Measurements from ENCODE around the gene GSDME. TPM values are rescaled to one million over a fixed set of nuclear protein-coding genes. Genes with fewer than 3 reads are reported as not detected.
A peak's percentile ranks its signal among the peaks of the same experiment; 100 is the strongest.
"Not testable (repeated sequence)": the region's sequence is repeated elsewhere in the genome, so short reads cannot be mapped to it uniquely, and the experiment has no call there.

GSDME gene
- total RNA-seq (2014; rRNA removed; shearing (Covaris generic)), result 21.6 and 24.4 TPM in 2 replicates

DNA sequence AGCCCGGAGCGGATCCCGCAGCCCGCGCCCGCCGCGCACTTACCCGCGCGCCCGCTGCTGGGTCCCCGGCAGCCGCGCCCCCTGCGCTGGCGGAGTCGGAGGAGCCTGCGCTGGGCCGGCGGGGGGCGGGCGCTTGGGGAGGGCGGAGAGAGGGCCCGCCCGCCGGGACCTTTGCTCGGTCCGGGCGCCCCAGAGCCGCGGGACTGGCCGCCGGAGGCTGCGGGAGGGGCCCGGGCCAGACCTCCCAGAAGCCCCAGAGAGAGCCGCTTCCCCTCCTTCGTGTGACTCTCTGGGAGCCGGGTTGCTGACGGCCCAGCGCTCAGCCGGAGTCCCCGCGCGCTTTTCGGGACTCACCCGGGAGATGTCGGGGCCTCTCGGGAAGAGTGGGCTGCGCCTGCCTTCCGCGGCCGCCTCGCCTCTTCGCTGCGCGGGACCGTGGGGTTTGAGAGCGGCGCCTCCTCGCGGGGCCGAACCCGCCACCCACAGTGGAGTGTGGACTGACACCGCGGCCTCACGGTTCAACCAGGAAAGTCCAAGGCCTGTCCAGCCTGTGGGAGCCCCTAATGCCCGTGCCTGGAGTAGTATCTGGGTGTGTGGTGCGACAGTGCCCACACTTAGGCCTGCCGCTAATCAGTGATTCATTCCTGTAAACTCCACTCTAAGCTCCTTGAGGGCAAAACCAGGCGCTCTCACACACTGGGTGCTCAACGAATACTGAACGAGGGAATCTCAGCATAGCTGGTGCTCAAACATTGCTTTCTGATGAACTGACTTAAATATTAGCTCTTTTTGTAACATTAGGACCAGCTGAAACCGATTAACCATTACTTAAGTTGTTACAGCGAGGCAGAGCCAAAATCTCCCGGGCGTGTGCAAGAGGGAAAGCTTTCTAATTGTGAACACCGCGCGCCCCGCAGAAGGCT lies at the start of gene GSDME:
Gene GSDME, minus strand, starts transcription at position 112 of the 923 bp plus-strand sequence. CDS start 7,690 bp downstream, outside the sequence.
- peak; percentile 72 to 75 for DNase-seq

DNA sequence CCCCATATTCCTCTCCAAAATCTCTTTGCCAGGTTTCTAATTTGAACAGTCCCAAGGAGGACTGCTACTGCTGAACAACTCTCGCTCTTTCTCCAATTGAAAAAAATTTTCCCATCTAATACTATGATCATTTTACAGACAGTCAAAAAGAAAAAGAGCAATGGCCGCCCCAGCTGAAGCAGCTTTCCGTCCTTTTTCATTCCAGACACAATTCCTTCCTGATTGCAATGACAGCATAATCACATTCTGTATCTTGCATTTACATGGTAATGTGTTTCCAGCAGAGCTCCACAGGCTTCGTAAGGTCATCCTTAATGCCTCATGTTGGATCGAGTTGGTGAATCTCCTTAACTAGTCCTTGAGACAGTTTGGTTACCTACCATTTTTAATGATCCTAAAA lies 45.0 kb upstream of the GSDME start:
- DNase-seq, result no peak
- no peak overlapping the region for H3K4me3 ChIP-seq
- no peaks in the 10 kb centered on the region for H3K27me3 ChIP-seq
- H3K4me1 ChIP-seq, result no peaks in the 10 kb centered on the region
- no peaks in the 10 kb centered on the region for H3K9me3 ChIP-seq (replicated peaks)
- H3K27ac ChIP-seq, result no peak overlapping the region
- H3K36me3 ChIP-seq, result peaks cover 21% of the 10 kb centered on the region

More for the DNA sequence above, at the start of gene GSDME:
- no peaks in the 10 kb centered on the region for H3K36me3 ChIP-seq
- no peaks in the 10 kb centered on the region for H3K27me3 ChIP-seq
- peaks cover 17% of the 10 kb centered on the region for H3K4me1 ChIP-seq
- H3K4me3 ChIP-seq, result peak within 1 kb of the TSS; percentile 78
- peak within 1 kb of the TSS; percentile 83 for H3K27ac ChIP-seq
- no peaks in the 10 kb centered on the region for H3K9me3 ChIP-seq (replicated peaks)

DNA sequence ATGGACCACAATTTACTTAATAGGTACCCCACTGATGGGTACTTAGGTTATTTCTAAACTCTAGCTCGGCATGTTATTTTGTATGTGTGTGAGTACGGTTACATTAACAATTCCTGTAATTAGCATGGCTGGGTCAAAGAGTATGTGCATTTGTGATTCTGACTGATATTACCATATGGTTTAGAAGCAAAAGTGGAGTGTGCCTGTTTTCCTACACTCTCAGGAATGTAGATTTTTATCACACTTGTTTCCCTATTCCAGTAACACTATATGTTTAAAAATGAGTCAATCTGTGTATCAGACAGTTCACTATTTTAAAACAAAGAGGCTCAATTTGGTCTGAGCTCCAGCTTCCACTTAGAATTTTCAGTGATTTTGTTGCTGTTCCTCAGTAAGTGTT lies 44.6 kb upstream of the GSDME start:
- Histone ChIP-seq H3K36me3 (peaks cover 21% of the 10 kb centered on the region), H3K4me1 (no peaks in the 10 kb centered on the region), H3K27me3 (no peaks in the 10 kb centered on the region), H3K27ac (no peak overlapping the region), H3K9me3 (replicated peaks) (no peaks in the 10 kb centered on the region), H3K4me3 (no peak overlapping the region)
- no peak for DNase-seq

DNA sequence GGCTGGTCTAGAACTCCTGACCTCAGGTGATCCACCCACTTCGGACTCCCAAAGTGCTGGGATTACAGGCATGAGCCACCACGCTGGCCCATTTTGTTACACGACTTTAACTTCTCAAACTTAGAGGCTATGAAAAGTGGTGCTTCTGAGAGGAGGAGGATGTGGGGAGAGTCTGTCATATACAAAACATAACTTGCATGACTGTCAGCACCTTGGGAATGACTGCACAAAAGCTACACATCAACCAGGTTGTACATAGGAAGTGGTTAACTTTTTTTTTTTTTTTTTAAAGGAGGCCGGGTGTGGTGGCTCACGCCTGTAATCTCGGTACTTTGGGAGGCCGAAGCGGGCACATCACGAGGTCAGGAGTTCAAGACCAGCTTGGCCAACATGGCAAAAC lies 43.4 kb upstream of the GSDME start:
- Histone ChIP-seq H3K27me3 (no peaks in the 10 kb centered on the region), H3K36me3 (peaks cover 21% of the 10 kb centered on the region), H3K4me3 (no peak overlapping the region), H3K4me1 (no peaks in the 10 kb centered on the region), H3K27ac (no peak overlapping the region), H3K9me3 (replicated peaks) (no peaks in the 10 kb centered on the region)
- no peak for DNase-seq

DNA sequence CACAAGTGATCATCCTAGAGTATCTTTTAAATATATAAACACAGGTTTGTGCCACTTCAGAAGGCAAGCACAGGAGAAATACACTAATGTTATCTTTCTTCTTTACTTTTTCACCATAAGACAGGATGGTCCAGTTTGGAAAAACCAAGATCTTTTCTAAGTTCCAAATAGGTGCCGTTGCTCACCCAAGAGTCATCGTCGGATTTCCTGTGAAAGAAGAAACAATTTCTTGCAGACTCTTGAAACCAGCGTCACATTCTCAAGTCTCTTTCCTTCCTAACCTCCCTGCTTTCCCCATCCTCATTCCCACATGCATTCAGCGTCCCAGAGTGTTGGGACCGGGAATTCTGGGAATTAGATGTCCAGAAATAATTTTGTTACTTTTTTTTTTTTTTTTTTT lies 42.8 kb upstream of the GSDME start:
- Histone ChIP-seq H3K27me3 (no peaks in the 10 kb centered on the region), H3K4me3 (no peak overlapping the region), H3K9me3 (replicated peaks) (no peaks in the 10 kb centered on the region), H3K36me3 (peaks cover 21% of the 10 kb centered on the region), H3K4me1 (no peaks in the 10 kb centered on the region), H3K27ac (no peak overlapping the region)
- no peak for DNase-seq

DNA sequence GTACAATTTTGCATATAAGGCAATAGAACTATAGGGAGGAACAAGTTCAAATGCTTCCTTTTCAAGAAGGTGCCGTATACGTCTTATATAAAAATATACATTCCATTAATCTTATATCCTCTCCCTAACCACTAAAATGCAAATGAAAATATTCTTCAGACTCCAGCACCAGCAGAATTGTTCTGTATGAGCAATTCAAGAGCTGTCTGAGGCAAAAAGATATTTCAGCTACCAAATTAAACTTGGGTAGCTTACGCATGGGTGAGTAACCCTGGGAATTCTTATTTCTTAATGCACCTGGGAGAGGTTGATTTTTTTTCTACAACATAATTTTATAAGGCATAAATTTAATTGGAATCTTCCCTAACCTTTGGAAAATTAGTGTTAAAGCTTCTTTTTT lies 42.2 kb upstream of the GSDME start:
- Histone ChIP-seq H3K36me3 (peaks cover 21% of the 10 kb centered on the region), H3K27me3 (no peaks in the 10 kb centered on the region)
- DNase-seq, result no peak

DNA sequence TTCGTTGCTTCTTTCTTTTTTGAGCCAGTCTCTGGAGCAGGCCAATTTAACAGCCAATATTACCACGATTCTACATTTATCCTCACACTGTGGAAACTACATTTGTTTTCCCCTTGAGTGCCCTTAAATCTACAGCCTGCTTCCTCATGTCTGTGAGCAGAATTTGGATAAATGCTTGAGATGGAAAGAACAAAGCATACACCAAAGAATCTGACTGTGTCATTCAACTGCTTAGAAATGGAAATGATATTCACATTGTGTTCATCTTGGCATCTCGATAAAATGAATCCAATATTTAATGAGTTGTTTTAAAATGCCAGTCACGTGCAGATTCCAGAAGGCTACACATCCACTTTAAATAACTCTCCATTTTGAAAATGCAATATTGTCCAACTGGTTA lies 41.0 kb upstream of the GSDME start:
- no peak for DNase-seq
- Histone ChIP-seq H3K4me3 (no peak overlapping the region), H3K27me3 (no peaks in the 10 kb centered on the region), H3K9me3 (replicated peaks) (no peaks in the 10 kb centered on the region), H3K36me3 (peaks cover 15% of the 10 kb centered on the region), H3K4me1 (no peaks in the 10 kb centered on the region), H3K27ac (no peak overlapping the region)

More for the DNA sequence above, 42.2 kb upstream of the GSDME start:
- Histone ChIP-seq H3K9me3 (replicated peaks) (no peaks in the 10 kb centered on the region), H3K27ac (no peak overlapping the region), H3K4me1 (no peaks in the 10 kb centered on the region), H3K4me3 (no peak overlapping the region)

DNA sequence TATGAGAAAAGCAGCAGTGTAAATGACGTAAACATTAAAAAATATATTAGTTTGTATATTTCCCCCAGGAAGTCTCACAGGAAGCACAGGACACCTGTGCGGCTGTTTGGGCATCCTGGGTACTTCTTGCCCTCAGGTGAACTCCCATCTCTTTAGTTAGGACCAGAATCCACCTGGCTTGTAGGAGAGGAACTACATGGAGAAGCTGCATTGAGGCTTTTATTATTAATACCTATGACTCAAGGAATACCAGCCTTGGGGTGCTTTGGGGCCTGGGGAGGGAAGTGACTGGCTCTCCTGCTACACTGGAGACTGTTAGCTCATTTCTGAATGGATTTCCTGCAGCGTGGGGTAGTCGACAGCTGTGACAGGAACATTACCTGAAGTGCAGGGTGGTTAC lies 40.0 kb upstream of the GSDME start:
- no peak for DNase-seq
- Histone ChIP-seq H3K4me1 (0 out of 2 replicates have a peak, but pooled peaks cover 2% of the 10 kb centered on the region), H3K36me3 (peaks cover 9% of the 10 kb centered on the region), H3K4me3 (no peak overlapping the region), H3K27me3 (no peaks in the 10 kb centered on the region), H3K9me3 (replicated peaks) (no peaks in the 10 kb centered on the region), H3K27ac (no peak overlapping the region)

DNA sequence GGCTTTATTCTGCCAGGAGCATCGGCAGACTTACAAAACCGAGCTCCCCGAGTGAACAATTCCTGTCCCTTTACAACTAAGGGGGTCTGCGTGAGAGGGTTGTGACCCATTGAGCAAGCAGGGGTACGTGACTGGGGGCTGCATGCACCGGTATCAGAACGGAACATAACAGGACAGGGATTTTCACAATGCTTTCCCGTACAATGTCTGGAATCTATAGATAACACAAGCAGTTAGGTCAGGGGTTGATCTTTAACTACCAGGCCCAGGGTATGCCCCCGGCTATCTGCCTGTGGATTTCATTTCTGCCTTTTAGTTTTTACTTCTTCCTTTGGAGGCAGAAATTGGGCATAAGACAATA lies 38.1 kb upstream of the GSDME start:
- Histone ChIP-seq H3K9me3 (replicated peaks) (no peaks in the 10 kb centered on the region), H3K4me3 (no peak overlapping the region), H3K4me1 (0 out of 2 replicates have a peak, but pooled peaks cover 2% of the 10 kb centered on the region), H3K36me3 (no peaks in the 10 kb centered on the region; the same call in 1 of the 2 replicates), H3K27ac (no peak overlapping the region), H3K27me3 (no peaks in the 10 kb centered on the region)
- no peak for DNase-seq

DNA sequence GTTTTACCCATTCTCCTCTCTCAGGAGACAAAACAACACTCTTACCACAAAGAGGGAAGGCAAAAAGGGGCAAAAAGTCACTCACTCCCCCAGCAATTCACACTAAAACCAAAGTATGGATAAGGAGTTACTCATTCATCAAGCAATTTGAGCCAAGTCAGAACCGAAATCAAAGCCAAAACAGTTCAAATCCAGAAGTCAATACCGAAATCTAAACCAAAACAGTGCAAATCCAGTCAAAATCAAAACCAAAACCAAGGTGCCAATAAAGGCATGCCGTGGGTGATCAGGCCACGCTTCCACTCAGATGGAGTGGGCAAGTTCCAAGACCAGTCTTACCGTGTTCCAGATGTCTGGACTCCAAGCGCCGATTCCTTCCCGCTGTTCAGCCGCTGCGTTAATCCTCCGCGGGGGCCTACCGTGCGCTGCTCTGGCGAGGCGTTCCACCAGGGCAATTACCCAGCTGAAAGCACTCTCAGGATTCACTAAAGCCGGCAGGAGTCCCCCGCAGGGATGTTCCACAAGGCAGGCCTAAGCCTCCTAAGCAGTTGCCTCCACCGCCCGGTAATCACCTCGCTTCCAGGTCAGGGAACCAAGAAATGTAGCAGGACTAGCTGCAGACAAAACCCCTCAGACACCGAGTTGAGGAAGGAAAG lies 37.6 kb upstream of the GSDME start:
- not testable (repeated sequence) for H3K27ac ChIP-seq; H3K4me1 ChIP-seq; DNase-seq; H3K4me3 ChIP-seq; H3K36me3 ChIP-seq; H3K27me3 ChIP-seq; H3K9me3 ChIP-seq (replicated peaks)

DNA sequence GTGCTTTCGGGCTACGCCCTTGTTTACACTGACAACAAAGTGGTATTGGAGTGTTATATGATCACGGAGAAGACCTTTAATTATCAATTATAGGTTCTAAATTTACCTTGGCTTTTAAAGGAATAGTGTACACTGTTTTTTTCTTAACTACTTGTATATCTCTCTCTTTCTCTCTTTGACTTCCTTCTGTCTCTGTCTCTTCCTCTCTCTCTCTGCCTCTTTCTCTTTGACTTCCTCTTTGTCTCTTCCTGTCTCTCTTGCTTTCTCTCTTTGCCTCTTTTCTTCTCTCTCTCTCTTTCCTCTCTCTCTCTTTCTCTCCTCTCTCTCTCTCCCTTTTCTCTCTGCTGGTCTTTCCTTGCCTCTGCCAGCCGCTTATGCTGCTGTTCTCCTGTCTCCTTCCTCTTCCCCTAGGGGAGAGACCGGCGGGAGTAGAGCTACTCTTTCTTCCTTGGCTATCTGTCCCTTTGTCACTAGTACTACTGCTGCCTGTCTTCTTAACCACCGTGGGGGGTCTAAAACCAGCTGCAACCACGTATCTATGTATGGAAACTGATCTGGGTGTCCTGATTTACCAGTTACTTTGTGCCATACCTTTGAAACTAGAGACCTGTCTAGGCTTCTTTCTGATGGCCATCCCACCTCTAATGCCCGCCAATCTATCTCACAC lies 36.9 kb upstream of the GSDME start:
- H3K36me3 ChIP-seq, result no peaks in the 10 kb centered on the region
- H3K4me1 ChIP-seq, result 0 out of 2 replicates have a peak, but pooled peaks cover 2% of the 10 kb centered on the region
- no peak overlapping the region for H3K4me3 ChIP-seq
- no peak overlapping the region for H3K27ac ChIP-seq
- H3K27me3 ChIP-seq, result no peaks in the 10 kb centered on the region
- no peaks in the 10 kb centered on the region; the same call in 1 of the 2 replicates for H3K9me3 ChIP-seq (replicated peaks)
- no peak for DNase-seq

DNA sequence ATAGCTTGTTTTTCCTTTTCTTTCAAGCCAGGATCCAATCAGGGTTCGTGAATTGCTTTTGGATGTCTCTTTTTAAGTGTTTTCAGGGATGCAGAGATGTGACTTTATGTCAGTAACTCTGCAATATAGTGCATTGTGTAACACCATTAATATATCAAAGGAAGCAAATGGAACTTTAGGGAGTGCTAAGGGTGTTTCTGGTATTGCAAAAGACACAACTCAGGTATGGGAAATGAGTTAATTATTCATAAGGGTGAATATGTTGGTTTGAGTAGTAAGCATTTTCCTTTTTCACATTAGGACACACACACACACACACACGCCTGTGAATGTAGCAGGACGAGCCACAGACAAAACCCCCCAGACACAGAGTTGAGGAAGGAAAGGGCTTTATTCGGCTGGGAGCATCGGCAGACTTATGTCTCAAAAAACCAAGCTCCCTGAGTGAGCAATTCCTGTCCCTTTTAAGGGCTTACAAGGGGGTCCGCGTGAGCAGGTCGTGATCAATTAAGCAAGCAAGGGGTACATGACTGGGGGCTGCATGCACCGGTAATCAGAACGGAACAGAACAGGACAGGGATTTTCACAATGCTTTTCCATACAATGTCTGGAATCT lies 31.8 kb upstream of the GSDME start:
- peaks cover 11% of the 10 kb centered on the region for H3K4me1 ChIP-seq
- no peak overlapping the region for H3K4me3 ChIP-seq
- H3K36me3 ChIP-seq, result no peaks in the 10 kb centered on the region
- no peak for DNase-seq
- no peak overlapping the region for H3K27ac ChIP-seq
- H3K9me3 ChIP-seq (replicated peaks), result no peaks in the 10 kb centered on the region; the same call in 1 of the 2 replicates
- no peaks in the 10 kb centered on the region for H3K27me3 ChIP-seq

DNA sequence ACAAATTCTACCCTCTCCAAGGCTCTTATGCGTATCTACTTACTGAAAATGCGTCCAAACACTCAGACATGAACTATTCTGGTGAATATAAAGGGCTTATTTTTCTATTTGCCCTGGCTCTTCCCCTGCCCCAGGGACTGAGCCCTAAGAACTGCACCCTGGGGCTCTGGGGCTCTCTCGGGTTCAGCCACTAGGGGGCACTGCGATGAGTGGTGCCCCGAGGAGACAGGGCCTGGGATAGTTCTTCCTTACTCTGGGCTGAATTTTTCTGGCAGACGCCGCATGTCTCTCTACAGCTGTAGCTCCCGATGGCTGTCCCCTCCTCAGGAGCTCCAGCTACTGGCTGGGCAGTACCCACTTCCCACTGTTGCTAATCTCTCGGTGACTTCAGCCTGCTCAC lies 30.8 kb upstream of the GSDME start:
- H3K9me3 ChIP-seq (replicated peaks), result peaks cover 2% of the 10 kb centered on the region; the same call in 1 of the 2 replicates
- no peak overlapping the region for H3K4me3 ChIP-seq
- no peaks in the 10 kb centered on the region for H3K36me3 ChIP-seq
- H3K27ac ChIP-seq, result no peak overlapping the region
- DNase-seq, result no peak
- peaks cover 11% of the 10 kb centered on the region for H3K4me1 ChIP-seq
- no peaks in the 10 kb centered on the region for H3K27me3 ChIP-seq

DNA sequence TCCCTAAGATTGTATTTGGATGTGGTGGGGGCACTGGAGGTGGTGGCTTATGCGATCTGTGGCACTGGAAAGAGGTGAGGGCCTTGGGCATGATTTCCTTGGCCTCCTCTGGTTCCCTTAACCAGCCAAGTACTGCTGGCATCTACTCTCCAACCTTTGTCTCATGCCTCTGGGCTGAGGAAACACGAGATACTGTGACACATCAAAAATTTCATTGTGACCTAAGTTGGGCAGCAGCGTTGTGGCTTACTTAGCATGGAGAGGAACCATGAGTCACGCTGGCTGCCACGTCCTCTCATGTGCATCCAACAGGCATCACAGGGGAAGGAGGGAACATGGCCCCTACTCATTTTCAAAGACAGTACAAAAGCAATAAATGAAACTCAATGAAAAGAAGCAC lies 29.7 kb upstream of the GSDME start:
- DNase-seq, result peak; percentile 74 to 75
- no peaks in the 10 kb centered on the region for H3K27me3 ChIP-seq
- no peak overlapping the region for H3K4me3 ChIP-seq
- peaks cover 9% of the 10 kb centered on the region for H3K4me1 ChIP-seq
- H3K9me3 ChIP-seq (replicated peaks), result peaks cover 2% of the 10 kb centered on the region; the same call in 1 of the 2 replicates
- no peaks in the 10 kb centered on the region for H3K36me3 ChIP-seq
- H3K27ac ChIP-seq, result peak overlapping the region; percentile 46

All from SJCRH30 (cell line).